ENCODE data around the gene YTHDF1.

DNA sequence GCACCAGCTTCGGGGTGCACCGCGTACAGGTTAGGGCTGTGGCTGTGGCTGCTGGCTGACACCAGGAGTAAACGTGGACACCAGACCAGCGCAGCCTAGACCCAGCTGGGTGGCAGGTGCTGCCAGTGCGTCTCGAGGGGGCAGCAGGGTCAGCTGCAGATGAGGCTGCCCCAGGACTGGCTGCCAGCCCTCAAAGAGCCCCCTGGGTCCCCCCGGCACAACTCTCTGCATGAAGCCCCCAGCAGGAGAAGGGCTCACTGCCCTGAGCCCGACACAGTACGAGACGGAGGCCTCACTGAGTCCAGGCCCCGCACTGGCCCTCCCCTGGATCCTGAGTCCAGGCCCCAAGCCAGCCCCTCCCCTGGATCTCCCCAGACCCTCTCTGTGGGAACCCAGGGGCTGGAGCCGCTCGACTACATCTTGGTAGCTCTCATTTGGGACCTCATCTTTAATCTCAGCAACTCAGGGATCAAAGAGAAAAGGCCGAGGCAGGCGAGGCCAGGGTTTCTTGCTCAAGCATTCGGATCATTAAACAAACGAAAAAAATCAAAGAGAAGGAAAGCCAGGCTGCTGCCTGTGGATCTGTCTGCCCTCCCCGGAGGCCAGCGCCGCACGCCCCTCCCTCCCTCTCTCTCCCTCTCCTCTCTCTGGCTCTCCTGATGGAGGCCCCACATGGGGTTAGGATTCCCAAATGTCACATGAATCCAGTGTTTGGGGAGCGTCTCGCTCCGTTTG, 45.3 kb upstream of the YTHDF1 start:
- TF ChIP-seq, protein P1, sequence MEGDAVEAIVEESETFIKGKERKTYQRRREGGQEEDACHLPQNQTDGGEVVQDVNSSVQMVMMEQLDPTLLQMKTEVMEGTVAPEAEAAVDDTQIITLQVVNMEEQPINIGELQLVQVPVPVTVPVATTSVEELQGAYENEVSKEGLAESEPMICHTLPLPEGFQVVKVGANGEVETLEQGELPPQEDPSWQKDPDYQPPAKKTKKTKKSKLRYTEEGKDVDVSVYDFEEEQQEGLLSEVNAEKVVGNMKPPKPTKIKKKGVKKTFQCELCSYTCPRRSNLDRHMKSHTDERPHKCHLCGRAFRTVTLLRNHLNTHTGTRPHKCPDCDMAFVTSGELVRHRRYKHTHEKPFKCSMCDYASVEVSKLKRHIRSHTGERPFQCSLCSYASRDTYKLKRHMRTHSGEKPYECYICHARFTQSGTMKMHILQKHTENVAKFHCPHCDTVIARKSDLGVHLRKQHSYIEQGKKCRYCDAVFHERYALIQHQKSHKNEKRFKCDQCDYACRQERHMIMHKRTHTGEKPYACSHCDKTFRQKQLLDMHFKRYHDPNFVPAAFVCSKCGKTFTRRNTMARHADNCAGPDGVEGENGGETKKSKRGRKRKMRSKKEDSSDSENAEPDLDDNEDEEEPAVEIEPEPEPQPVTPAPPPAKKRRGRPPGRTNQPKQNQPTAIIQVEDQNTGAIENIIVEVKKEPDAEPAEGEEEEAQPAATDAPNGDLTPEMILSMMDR (conservative IDR thresholded peaks at IDR 0.05): no peak
- TF ChIP-seq ZFX (IDR thresholded peaks at IDR 0.05): no peak
